Naive B cell (primary cell): Measurements from ENCODE around the gene C1R. TPM values are rescaled to one million over a fixed set of nuclear protein-coding genes. Genes with fewer than 3 reads are reported as not detected.

ENCODE experiments used
- ATAC-seq, 2 donors: fragments of 150-1000 bp; cut with Tn5 transposase; 2 replicates each; pipeline ENCODE4 v1.10.0; 2021; ENCODE audit warnings: low read depth in 2 of 2, mild to moderate bottlenecking in 2 of 2, moderate library complexity in 2 of 2
- DNase-seq: peaks from one replicate; pipeline ENCODE4 v3.0.0; 2022
- H3K27ac Mint-ChIP-seq, 6 donors: one replicate each; pipeline ENCODE4 v1.8.0; 2020 to 2022; ENCODE audit warnings: mild to moderate bottlenecking in 6 of 6, mixed read lengths in 6 of 6, moderate library complexity in 5 of 6, inconsistent platforms in 2 of 6
- H3K27me3 Mint-ChIP-seq, 3 donors: one replicate each; pipeline ENCODE4 v1.8.0; 2021 to 2022; ENCODE audit warnings: mixed read lengths in 3 of 3, mild to moderate bottlenecking in 1 of 3
- H3K36me3 Mint-ChIP-seq, 2 donors: one replicate each; pipeline ENCODE4 v1.8.0; 2020 to 2022; ENCODE audit warnings: mixed read lengths in 2 of 2, inconsistent platforms in 1 of 2, mild to moderate bottlenecking in 1 of 2
- H3K4me1 Mint-ChIP-seq, 3 donors: one replicate each; pipeline ENCODE4 v1.8.0; 2020 to 2022; ENCODE audit warnings: mixed read lengths in 3 of 3, inconsistent platforms in 1 of 3, mild to moderate bottlenecking in 1 of 3, moderate library complexity in 1 of 3
- H3K4me3 Mint-ChIP-seq, 8 donors: one replicate each; pipeline ENCODE4 v1.8.0; 2020 to 2022; ENCODE audit warnings: mild to moderate bottlenecking in 8 of 8, mixed read lengths in 8 of 8, moderate library complexity in 8 of 8, inconsistent platforms in 2 of 8
- H3K9me3 Mint-ChIP-seq, 7 donors: one replicate each; pipeline ENCODE4 v1.8.0; 2020 to 2022; ENCODE audit warnings: mixed read lengths in 7 of 7, mild to moderate bottlenecking in 5 of 7, inconsistent platforms in 2 of 7, moderate library complexity in 1 of 7
- polyA plus RNA-seq, 6 donors: library from polyadenylated mRNA; unstranded; fragments of 300-500 nt; fragmentation: Illumina TruSeq; gene quantifications; one replicate each; pipeline ENCODE4 v1.2.3, GENCODE V29; 2021; ENCODE audit warnings: low read depth in 6 of 6

C1R gene
- polyA plus RNA-seq, 6 donors from 2014 or later, result 0.95 to 3.1 (median 1.9) TPM; not detected in 1

DNA sequence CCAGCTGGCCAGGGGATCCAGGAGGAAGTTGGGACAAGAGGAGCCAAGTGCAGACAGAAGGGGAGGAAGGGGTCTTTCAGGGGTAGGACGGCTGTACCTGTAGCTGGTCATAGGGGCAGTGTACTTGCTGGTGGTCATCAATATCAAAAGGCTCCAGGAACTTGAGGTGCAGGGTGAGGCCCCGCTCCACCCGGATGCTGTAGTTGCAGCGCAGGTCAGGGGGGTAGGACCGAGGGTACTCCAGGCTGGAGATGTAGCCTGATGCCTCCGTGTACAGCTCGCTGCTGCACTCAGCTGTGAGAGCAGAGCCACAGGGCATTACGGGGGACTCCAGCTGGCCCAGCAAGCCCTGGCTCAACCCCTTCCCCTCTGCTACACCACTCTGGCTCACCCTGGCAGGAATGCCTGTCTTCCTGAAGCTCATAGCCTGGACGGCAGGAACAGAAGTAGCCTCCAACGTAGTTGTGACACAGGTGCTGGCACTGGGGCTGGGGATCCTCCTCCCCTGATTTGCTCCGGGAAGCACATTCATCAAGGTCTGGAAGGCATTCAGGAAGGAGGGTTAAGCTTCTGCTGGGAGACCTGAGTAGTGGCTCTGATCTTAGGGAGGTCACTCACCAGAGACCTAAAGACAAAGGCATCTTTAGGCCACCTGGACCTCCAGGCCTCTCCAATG is 2.9 kb downstream of the C1R start:
- ATAC-seq (no peak), DNase-seq (no peak)
- Mint-ChIP-seq H3K4me1 (peaks cover 6 to 11% (median 6%) of the 10 kb centered on the region in 3 donors), H3K36me3 (no peaks in the 10 kb centered on the region), H3K9me3 (no peaks in the 10 kb centered on the region), H3K4me3 (peak overlapping the region in 1 of 8 donors; percentile 77), H3K27me3 (peaks cover 0 to 13% (median 8%) of the 10 kb centered on the region in 3 donors), H3K27ac (peak overlapping the region in 1 of 6 donors; percentile 39)

GRCh38 chr12:7083125-7083524 is 9.1 kb downstream of the C1R start:
- no peak for ATAC-seq
- no peaks in the 10 kb centered on the region for H3K27me3 Mint-ChIP-seq
- peaks cover 0 to 4% (median 0%) of the 10 kb centered on the region in 3 donors for H3K4me1 Mint-ChIP-seq
- H3K27ac Mint-ChIP-seq, result peak overlapping the region in 1 of 6 donors; percentile 75
- H3K36me3 Mint-ChIP-seq, result no peaks in the 10 kb centered on the region
- no peak for DNase-seq
- H3K9me3 Mint-ChIP-seq, result peaks cover 0 to 5% (median 0%) of the 10 kb centered on the region in 7 donors
- H3K4me3 Mint-ChIP-seq, result no peak overlapping the region

DNA sequence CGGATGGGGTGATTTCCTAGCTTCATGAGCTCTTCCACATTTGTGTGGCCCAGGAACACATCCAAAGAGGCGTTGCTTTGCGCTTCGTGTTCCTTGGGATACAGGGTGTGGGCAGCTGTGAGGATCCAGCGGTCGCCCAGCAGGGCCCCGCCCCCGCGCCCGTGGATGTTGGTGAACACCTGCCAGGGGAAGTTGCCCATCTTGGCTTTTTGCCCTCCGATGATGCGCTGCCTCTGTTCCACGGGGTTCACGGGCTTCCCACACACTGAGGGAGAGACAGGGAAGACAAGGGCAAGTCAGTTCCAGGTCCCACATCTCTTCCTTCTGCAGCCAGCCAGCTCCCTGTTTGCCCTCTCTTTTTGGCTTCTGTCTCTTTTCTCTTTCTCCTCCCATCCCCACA is 11.2 kb downstream of the C1R start:
- Mint-ChIP-seq H3K36me3 (no peaks in the 10 kb centered on the region), H3K4me3 (no peak overlapping the region), H3K4me1 (peaks cover 0 to 4% (median 0%) of the 10 kb centered on the region in 3 donors), H3K27me3 (peaks cover 5 to 14% (median 5%) of the 10 kb centered on the region in 3 donors), H3K27ac (no peak overlapping the region), H3K9me3 (peaks cover 0 to 5% (median 0%) of the 10 kb centered on the region in 7 donors)
- DNase-seq, result no peak
- no peak for ATAC-seq

DNA sequence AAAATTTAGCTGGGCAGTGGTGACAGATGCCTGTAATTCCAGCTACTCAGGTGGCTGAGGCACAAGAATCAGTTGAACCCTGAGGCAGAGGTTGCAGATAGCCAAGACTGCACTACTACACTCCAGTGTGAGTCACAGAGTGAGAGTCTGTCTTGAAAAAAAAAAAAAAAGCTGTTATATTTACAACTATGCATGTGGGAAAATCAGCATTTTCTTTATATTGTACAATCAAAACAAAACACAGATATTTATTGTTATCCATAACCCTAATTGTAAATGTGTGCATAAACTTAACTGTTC is 12.5 kb downstream of the C1R start:
- ATAC-seq (no peak), DNase-seq (no peak)
- Mint-ChIP-seq H3K4me1 (peaks cover 0 to 4% (median 0%) of the 10 kb centered on the region in 3 donors), H3K36me3 (no peaks in the 10 kb centered on the region), H3K4me3 (no peak overlapping the region), H3K27ac (peak overlapping the region in 1 of 6 donors; percentile 8), H3K27me3 (peaks cover 5 to 23% (median 15%) of the 10 kb centered on the region in 3 donors), H3K9me3 (peaks cover 0 to 5% (median 0%) of the 10 kb centered on the region in 7 donors)

DNA sequence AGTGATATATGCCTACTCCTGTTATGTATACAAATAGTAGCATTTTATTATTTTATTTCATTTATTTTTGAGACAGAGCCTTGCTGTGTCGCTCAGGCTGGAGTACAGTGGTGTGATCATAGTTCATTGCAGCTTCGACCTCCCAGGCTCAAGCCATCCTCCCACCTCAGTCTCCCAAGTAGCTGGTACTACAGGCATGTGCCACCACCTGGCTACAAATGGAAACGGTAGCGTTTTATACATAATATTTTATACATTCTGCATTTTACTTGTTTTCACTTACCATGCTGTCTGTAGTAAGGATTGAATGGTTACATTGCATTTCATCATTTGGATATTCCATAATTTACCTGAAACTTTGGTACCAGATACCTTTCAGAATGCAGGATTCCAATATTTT is 14.1 kb downstream of the C1R start:
- DNase-seq, result no peak
- no peak overlapping the region for H3K4me3 Mint-ChIP-seq
- peaks cover 5 to 32% (median 19%) of the 10 kb centered on the region in 3 donors for H3K27me3 Mint-ChIP-seq
- ATAC-seq, result no peak
- no peak overlapping the region for H3K27ac Mint-ChIP-seq
- no peaks in the 10 kb centered on the region for H3K36me3 Mint-ChIP-seq
- H3K9me3 Mint-ChIP-seq, result peaks cover 0 to 2% (median 0%) of the 10 kb centered on the region in 7 donors
- peaks cover 0 to 2% (median 0%) of the 10 kb centered on the region in 3 donors for H3K4me1 Mint-ChIP-seq

DNA sequence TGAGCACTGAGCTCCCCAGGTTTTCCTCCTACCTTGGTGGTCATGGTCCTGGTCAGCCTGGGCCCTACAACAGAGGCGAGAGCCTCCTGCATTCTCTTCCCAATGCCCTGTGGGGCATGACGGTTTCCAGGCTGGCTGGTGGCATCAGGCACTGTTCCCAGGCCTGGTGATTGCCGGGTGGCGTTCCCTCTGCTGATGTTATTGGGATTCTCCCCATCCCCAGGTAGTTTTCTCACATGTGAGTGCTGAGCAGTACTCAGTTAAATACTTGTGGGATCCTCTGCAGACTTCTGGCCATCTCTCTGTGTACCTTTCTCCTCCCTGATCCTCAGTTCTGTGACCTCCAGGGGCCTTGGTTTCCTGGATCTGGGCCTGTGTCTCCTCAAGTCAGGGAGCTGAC is 15.8 kb downstream of the C1R start:
- Mint-ChIP-seq H3K4me1 (no peaks in the 10 kb centered on the region), H3K27ac (peak overlapping the region in 2 of 6 donors; percentile 39 to 51), H3K4me3 (peak overlapping the region in 1 of 8 donors; percentile 3), H3K9me3 (no peaks in the 10 kb centered on the region), H3K36me3 (no peaks in the 10 kb centered on the region), H3K27me3 (peaks cover 18 to 44% (median 25%) of the 10 kb centered on the region in 3 donors)
- ATAC-seq (no peak), DNase-seq (no peak)

- Mint-ChIP-seq H3K36me3 (no peaks in the 10 kb centered on the region), H3K4me3 (no peak overlapping the region), H3K27me3 (peaks cover 18 to 45% (median 25%) of the 10 kb centered on the region in 3 donors), H3K27ac (peak overlapping the region in 1 of 6 donors; percentile 19), H3K4me1 (no peaks in the 10 kb centered on the region), H3K9me3 (no peaks in the 10 kb centered on the region)
- no peak for ATAC-seq
- DNase-seq, result no peak
Measured at GRCh38 chr12:7075939-7076338, 16.3 kb downstream of the C1R start.

DNA sequence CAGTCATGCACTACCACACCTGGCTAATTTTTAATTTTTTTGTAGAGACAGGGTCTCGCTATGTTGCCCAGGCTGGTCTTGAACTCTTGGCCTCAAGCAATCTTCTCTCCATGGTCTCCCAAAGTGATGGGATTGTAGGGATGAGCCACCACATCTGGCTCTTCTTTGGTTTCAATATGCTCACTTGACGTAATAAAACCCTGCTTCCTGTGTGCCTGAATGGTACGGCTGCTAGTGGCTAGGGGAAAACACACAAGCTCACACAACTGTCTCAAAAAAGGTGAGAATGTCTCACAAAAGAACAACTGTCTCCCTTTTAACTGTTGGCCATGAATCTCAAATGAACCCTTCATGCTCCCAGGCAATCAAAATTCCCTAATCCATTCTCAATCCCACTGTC is 16.7 kb downstream of the C1R start:
- Mint-ChIP-seq H3K4me1 (no peaks in the 10 kb centered on the region), H3K27ac (peak overlapping the region in 1 of 6 donors; percentile 1), H3K27me3 (peaks cover 18 to 50% (median 25%) of the 10 kb centered on the region in 3 donors), H3K9me3 (no peaks in the 10 kb centered on the region), H3K4me3 (no peak overlapping the region), H3K36me3 (no peaks in the 10 kb centered on the region)
- no peak for DNase-seq
- no peak for ATAC-seq

- no peaks in the 10 kb centered on the region for H3K36me3 Mint-ChIP-seq
- H3K4me3 Mint-ChIP-seq, result no peak overlapping the region
- ATAC-seq, result no peak
- no peaks in the 10 kb centered on the region for H3K9me3 Mint-ChIP-seq
- no peak overlapping the region for H3K27ac Mint-ChIP-seq
- H3K27me3 Mint-ChIP-seq, result peaks cover 18 to 58% (median 37%) of the 10 kb centered on the region in 3 donors
- no peaks in the 10 kb centered on the region for H3K4me1 Mint-ChIP-seq
- no peak for DNase-seq
Measured at GRCh38 chr12:7073946-7074345, 18.3 kb downstream of the C1R start.

DNA sequence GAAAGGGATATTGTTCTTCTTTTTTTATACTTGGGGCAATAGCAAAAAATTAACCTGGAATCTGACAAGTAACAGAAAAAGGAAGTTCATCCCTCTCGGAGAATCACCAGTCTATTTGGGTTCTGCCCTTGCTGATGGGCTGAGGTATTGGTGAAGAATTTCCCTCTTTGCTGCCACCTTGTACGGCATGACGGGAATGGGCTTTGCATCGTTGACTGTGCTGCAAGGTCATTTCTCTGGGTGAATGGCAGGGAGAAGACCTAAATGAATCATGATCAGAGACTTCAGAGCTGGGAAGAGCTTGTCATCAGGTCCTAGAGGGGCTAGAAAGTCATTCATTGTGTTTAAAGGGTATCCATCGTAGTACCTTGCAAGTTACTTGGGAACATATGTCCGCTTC is 19.7 kb downstream of the C1R start:
- no peak overlapping the region for H3K4me3 Mint-ChIP-seq
- H3K27me3 Mint-ChIP-seq, result peaks cover 27 to 68% (median 45%) of the 10 kb centered on the region in 3 donors
- no peak for ATAC-seq
- no peaks in the 10 kb centered on the region for H3K4me1 Mint-ChIP-seq
- DNase-seq, result no peak
- no peak overlapping the region for H3K27ac Mint-ChIP-seq
- no peaks in the 10 kb centered on the region for H3K36me3 Mint-ChIP-seq
- no peaks in the 10 kb centered on the region for H3K9me3 Mint-ChIP-seq

DNA sequence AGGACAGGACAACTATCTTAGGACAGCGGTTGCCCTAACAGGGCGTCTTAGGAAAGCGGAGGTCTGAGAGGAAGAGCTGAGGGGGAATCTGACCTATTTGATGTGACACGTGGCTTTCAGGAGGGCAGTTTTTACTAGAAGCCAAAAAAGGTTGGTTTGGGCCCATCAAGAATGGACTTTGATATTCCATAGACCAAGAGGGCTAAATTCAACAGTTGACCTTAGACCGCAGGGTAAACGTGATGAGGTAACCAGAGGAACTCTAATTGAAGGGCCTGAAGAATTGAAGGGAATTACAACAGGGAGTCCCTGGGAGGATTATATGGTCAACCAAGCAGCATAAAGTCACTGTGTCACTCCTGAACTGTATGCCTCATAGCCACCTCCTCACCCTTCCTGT is 20.2 kb downstream of the C1R start:
- no peaks in the 10 kb centered on the region for H3K36me3 Mint-ChIP-seq
- DNase-seq (no peak), ATAC-seq (no peak)
- H3K4me1 Mint-ChIP-seq, result no peaks in the 10 kb centered on the region
- H3K27ac Mint-ChIP-seq, result no peak overlapping the region
- peak overlapping the region in 1 of 8 donors; percentile 26 for H3K4me3 Mint-ChIP-seq
- H3K27me3 Mint-ChIP-seq, result peaks cover 31 to 69% (median 50%) of the 10 kb centered on the region in 3 donors
- no peaks in the 10 kb centered on the region for H3K9me3 Mint-ChIP-seq

DNA sequence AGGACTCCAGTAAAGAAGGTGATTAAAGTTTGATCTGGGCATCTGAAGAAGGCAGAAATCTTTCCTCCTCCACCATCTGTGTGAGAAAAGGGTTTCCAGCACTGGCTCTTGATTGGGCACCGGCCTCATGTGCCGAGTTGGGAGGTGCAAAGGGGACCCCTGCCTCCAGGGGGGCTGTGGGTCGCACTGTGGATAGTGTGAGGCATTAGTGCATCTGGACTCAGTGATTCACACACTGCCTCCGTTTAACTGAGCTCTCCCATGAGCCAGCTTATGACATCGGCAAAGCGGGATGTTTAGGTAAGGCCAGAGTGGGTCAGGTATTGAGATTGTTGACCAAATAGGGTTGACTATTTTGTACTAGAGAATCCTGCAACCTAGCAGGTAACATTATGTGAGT is 22.9 kb downstream of the C1R start:
- ATAC-seq (no peak), DNase-seq (no peak)
- H3K4me3 Mint-ChIP-seq, result no peak overlapping the region
- no peak overlapping the region for H3K27ac Mint-ChIP-seq
- no peaks in the 10 kb centered on the region for H3K9me3 Mint-ChIP-seq
- peaks cover 30 to 52% (median 36%) of the 10 kb centered on the region in 3 donors for H3K27me3 Mint-ChIP-seq
- H3K36me3 Mint-ChIP-seq, result no peaks in the 10 kb centered on the region
- H3K4me1 Mint-ChIP-seq, result no peaks in the 10 kb centered on the region

DNA sequence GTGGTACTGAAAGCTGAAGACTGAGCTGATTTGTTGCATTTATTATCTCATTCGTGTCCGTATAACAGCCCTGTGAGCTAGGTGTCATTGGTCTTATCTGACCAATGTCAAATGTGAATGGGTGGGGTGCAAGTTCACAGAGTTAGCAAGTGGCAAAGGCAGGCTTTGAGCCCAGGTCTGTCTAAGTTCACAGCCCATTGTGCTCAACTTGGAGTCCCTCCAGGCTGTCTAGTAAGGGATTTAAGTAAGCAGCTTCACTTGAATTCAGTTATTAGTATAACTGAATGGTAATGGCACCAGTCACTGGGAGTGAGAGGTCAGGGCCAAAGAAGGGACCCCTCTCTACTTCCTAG is 23.3 kb downstream of the C1R start:
- DNase-seq, result no peak
- Mint-ChIP-seq H3K4me1 (no peaks in the 10 kb centered on the region), H3K27ac (no peak overlapping the region), H3K36me3 (no peaks in the 10 kb centered on the region), H3K4me3 (no peak overlapping the region), H3K27me3 (peaks cover 30 to 51% (median 36%) of the 10 kb centered on the region in 3 donors), H3K9me3 (no peaks in the 10 kb centered on the region)
- ATAC-seq, result no peak

DNA sequence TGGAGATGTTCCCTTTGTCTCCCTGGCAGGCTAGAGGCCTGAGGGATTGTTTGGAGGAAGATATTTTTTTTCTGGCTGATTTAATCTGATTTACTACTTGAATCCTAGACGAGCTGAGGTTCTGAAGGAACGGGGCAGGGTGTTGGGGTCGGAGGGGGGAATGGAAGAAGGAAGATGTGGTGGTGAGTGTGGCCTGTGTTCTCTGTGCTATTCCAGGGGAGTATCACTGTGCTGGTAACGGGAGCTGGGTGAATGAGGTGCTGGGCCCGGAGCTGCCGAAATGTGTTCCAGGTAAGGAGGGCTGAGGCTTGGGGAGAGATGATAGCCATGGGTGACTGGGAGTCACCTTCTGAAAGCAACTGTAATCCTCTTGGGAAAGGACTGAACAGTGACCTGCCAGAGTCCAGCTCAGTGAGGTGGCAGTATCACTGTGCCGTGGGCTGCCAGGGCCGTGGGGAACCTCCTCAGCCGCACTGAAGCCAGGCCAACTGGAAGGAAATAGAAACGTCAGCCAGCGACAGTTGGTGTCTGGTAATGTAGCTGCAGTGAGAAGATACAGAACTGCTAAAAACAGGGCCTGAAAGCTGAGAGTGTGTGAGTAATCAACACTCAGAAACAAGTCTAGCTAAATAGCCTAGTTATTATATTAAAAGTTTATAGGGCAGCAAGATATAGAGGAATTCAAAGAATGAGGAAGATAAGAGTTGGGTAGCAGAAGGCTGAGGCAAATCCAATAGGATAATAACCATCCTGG is 23.8 kb downstream of the C1R start:
- Mint-ChIP-seq H3K27me3 (peaks cover 30 to 45% (median 33%) of the 10 kb centered on the region in 3 donors), H3K27ac (peak overlapping the region in 2 of 6 donors; percentile 38 to 44), H3K4me1 (no peaks in the 10 kb centered on the region), H3K9me3 (no peaks in the 10 kb centered on the region), H3K4me3 (no peak overlapping the region), H3K36me3 (no peaks in the 10 kb centered on the region)
- ATAC-seq (no peak), DNase-seq (no peak)
